Kidney (tissue), 14 donors: ENCODE measurements around the gene HOXC6. TPM values are rescaled to one million over a fixed set of nuclear protein-coding genes. Genes with fewer than 3 reads are reported as not detected.

Source experiments
- DNase-seq, 5 donors: peaks; one replicate each; pipeline ENCODE4 v3.0.0-alpha.2; 2013 to 2020
- FAIRE-seq: peaks from 2 replicates; lab custom pipeline; 2012; peaks lifted over from hg19 to GRCh38; lab: Jason Lieb, UNC
- H3K27ac ChIP-seq, 2 donors: one replicate each; pipeline ENCODE4 v1.7.0; 2013; ENCODE audit warnings: low read depth in 2 of 2, low read length in 2 of 2, inconsistent platforms in 1 of 2
- H3K27me3 ChIP-seq: one replicate; pipeline ENCODE4 v1.7.1; 2013; ENCODE audit warnings: low read length, inconsistent platforms; ENCODE audit not compliant: control insufficient read depth, insufficient read depth
- H3K36me3 ChIP-seq, 3 donors: one replicate each; pipeline versions ENCODE4 v1.7.0 to v1.7.1; 2013; ENCODE audit warnings: low read length in 3 of 3, control low read depth in 1 of 3, inconsistent platforms in 1 of 3; ENCODE audit not compliant: insufficient read depth in 3 of 3, control insufficient read depth in 2 of 3
- H3K4me1 ChIP-seq, 3 donors: one replicate each; pipeline versions ENCODE4 v1.7.0 to v1.7.1; 2013; ENCODE audit warnings: low read length in 3 of 3, inconsistent platforms in 1 of 3, low read depth in 1 of 3; ENCODE audit not compliant: control insufficient read depth in 2 of 3, insufficient read depth in 2 of 3
- H3K4me3 ChIP-seq, 3 donors: one replicate each; pipeline versions ENCODE4 v1.7.0 to v1.8.1; 2013; ENCODE audit warnings: low read length in 3 of 3, control low read depth in 1 of 3, inconsistent platforms in 1 of 3
- H3K9ac ChIP-seq, 3 donors: one replicate each; pipeline versions ENCODE4 v1.7.0 to v1.7.1; 2013; ENCODE audit warnings: low read length in 3 of 3, control low read depth in 1 of 3, inconsistent platforms in 1 of 3
- H3K9me3 ChIP-seq, 3 donors: one replicate each; pipeline versions ENCODE4 v1.7.0 to v1.7.1; 2013; ENCODE audit warnings: low read length in 3 of 3, control low read depth in 1 of 3, inconsistent platforms in 1 of 3; ENCODE audit not compliant: control insufficient read depth in 2 of 3, insufficient read depth in 1 of 3
- intact Hi-C: fragments of 100-400 bp; cut with DNase I; formaldehyde crosslinking; loops from one replicate; pipeline ENCODE4 v1.11.1; 2022
- polyA plus RNA-seq: library from polyadenylated mRNA; stranded (reverse); fragments of 350-450 nt; fragmentation: Illumina TruSeq; extraction: RNeasy Lipid Tissue Mini Kit (QIAGEN cat#74804); gene quantifications from one replicate; pipeline ENCODE4 v1.2.3, GENCODE V29; 2014; ENCODE audit warnings: low read depth, low replicate concordance; ENCODE audit not compliant: insufficient read depth
- total RNA-seq: library from RNA; stranded (reverse); fragmentation: NEBNext Ultra II Directional; extraction: Animal tissue kit (Norgen Biotek cat#: 25700); gene quantifications from one replicate; pipeline ENCODE4 v1.2.1, GENCODE V29; 2021
- TF ChIP-seq, protein P1 (sequence below): IDR thresholded peaks from 3 replicates; pipeline ENCODE4 v1.5.1; 2012; ENCODE audit warnings: mild to moderate bottlenecking, moderate library complexity, borderline replicate concordance; ENCODE audit not compliant: insufficient read depth; ENCODE audit errors: extremely low read depth
- donor health status: control.
- donor health status: control.
- donor health status: control.
- donor health status: control.
- donor health status: control.
- donor health status: DM: yes; HTN: yes; CAD: no.
- donor health status: Normal renal cell carcinoma (clear cell type).

HOXC6 gene
- total and polyA plus RNA-seq, 2 donors from 2014 or later = 11.4 to 22.0 TPM

DNA sequence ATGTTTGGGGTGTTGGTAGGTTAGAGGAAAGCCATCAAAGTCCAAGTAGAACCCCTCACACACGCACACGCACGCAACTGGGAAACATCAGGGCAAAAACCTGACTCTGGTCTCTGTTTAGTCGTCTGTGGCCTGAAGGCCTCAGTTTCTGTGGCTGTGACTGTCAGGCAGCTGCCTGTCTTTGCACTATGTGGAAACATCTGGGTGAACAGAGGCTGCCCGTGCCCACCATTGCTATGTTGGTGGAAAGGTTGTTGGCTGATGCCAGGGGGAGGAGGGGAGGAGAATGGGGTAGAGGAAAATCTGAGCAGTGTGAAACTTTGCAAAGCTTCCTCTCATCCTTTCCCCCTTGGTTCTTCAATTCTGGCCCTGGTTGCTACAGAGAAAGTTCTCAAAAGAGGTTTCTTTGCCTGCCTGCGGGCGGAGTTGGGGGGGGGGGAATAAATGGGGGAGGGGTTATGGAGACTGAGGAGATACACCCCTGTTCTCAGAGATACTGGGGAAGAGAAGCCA lies 35.8 kb upstream of the HOXC6 start:
- peak overlapping the region in 2 of 3 donors; percentile 26 to 86 for H3K4me3 ChIP-seq
- FAIRE-seq (no peak), DNase-seq (no peak)
- peak overlapping the region in 2 of 3 donors; percentile 59 to 95 for H3K9ac ChIP-seq
- TF ChIP-seq, protein P1, sequence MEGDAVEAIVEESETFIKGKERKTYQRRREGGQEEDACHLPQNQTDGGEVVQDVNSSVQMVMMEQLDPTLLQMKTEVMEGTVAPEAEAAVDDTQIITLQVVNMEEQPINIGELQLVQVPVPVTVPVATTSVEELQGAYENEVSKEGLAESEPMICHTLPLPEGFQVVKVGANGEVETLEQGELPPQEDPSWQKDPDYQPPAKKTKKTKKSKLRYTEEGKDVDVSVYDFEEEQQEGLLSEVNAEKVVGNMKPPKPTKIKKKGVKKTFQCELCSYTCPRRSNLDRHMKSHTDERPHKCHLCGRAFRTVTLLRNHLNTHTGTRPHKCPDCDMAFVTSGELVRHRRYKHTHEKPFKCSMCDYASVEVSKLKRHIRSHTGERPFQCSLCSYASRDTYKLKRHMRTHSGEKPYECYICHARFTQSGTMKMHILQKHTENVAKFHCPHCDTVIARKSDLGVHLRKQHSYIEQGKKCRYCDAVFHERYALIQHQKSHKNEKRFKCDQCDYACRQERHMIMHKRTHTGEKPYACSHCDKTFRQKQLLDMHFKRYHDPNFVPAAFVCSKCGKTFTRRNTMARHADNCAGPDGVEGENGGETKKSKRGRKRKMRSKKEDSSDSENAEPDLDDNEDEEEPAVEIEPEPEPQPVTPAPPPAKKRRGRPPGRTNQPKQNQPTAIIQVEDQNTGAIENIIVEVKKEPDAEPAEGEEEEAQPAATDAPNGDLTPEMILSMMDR = no peak
- peaks cover 0 to 31% (median 24%) of the 10 kb centered on the region in 3 donors for H3K4me1 ChIP-seq
- H3K27me3 ChIP-seq = peaks cover 4% of the 10 kb centered on the region
- no peaks in the 10 kb centered on the region for H3K9me3 ChIP-seq
- no peaks in the 10 kb centered on the region for H3K36me3 ChIP-seq
- H3K27ac ChIP-seq = peak overlapping the region; percentile 68 to 71
- intact Hi-C loops = no loop called here

DNA sequence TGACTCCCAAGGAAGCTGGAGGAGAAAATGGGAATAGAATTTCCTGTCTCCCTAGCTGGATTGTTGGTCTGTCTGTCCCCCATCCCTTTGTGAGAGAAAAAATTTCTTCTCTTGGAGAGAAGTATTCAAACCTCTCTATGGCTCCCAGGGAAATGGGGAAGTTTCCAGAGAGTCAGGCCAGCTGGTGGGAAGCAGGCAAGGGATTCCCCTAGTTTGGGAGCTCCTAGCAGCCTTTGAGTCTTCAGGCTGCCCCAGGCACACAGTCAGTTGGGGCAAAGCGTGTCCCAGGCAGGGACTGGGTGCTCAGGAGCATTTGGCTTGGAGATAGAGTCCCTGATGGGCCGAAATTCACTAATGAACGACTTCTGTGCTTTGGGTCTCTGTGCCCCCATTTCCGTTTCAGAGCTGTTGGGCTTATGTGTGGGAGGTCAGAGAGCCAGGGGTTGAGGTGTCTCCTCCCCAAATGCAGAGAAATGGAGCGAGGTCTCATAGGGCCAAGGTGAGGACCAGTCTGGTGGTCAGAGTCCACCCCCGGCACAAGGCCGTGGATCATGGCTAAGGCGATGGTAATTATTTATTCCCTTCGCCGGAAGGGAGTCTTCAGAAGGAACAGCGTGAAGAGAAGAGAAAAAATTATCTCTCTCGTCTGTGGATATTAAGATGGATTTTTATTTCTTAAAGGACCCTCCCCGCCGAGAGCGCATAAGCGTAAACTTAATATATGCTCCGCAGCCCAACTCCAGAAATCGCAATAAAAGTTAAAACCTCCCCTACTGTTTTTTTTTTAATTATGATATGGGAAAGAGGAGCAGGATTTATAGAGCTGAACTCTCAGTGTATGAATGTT lies 34.9 kb upstream of the HOXC6 start:
- TF ChIP-seq, protein P1 = no peak
- H3K27me3 ChIP-seq = peaks cover 3% of the 10 kb centered on the region
- H3K36me3 ChIP-seq = no peaks in the 10 kb centered on the region
- peak overlapping the region; percentile 52 to 95 (median 59) for H3K9ac ChIP-seq
- FAIRE-seq (no peak), DNase-seq (peak in 1 of 5 donors; percentile 73)
- H3K9me3 ChIP-seq = no peaks in the 10 kb centered on the region
- peaks cover 0 to 27% (median 21%) of the 10 kb centered on the region in 3 donors for H3K4me1 ChIP-seq
- peak overlapping the region; percentile 36 to 88 (median 58) for H3K4me3 ChIP-seq
- peak overlapping the region; percentile 87 to 93 for H3K27ac ChIP-seq
- intact Hi-C loops = no loop called here

DNA sequence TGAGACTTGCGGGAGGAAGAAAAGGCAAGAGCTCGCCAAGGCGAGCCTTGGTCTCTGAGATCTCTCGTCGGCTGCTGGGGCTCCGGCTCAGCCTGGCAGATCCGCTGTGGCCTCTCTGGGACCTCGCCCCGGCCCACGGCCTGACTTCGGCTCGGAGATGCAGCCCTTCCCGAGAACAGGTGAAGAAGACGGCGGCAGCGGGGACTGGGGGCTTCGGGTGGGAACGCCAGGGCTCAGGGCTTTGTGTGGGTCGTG lies 34.3 kb upstream of the HOXC6 start:
- no peak for DNase-seq
- no peaks in the 10 kb centered on the region for H3K36me3 ChIP-seq
- H3K27ac ChIP-seq = peak overlapping the region; percentile 87 to 93
- peak overlapping the region; percentile 52 to 95 (median 59) for H3K9ac ChIP-seq
- peak overlapping the region; percentile 67 to 88 (median 75) for H3K4me3 ChIP-seq
- no peaks in the 10 kb centered on the region for H3K9me3 ChIP-seq
- peaks cover 3% of the 10 kb centered on the region for H3K27me3 ChIP-seq
- H3K4me1 ChIP-seq = peaks cover 0 to 25% (median 18%) of the 10 kb centered on the region in 3 donors
- FAIRE-seq = no peak
- TF ChIP-seq, protein P1 = no peak
- intact Hi-C loops = no loop called here
